Measurements from ENCODE around the gene RADIL. TPM values are rescaled to one million over a fixed set of nuclear protein-coding genes. Genes with fewer than 3 reads are reported as not detected.

The RADIL gene
- total RNA-seq, 3 donors from 2014 or later (not counting 1 experiment from before 2014, with no cell fraction given) = not detected

- Mint-ChIP-seq H3K27me3 (ENCODE audit: low read depth in 2 of 2) (peaks cover 0 to 16% of the 10 kb centered on the region in 2 donors), H3K9me3 (no peaks in the 10 kb centered on the region), H3K36me3 (no peaks in the 10 kb centered on the region), H3K4me3 (no peak overlapping the region), H3K27ac (no peak overlapping the region), H3K4me1 (peaks cover 9 to 14% of the 10 kb centered on the region in 2 donors)
- no peaks in the 10 kb centered on the region for H3K9me3 ChIP-seq (ENCODE audit: control insufficient read depth, insufficient read depth, low read length)
- no peak for TF ChIP-seq CTCF (IDR thresholded peaks at IDR 0.05)
- peaks cover 16% of the 10 kb centered on the region for H3K27me3 ChIP-seq (ENCODE audit: control insufficient read depth, insufficient read depth, low read length)
- DNase-seq (no peak), ATAC-seq (no peak)
- peaks cover 13% of the 10 kb centered on the region for H3K4me1 ChIP-seq (ENCODE audit: control insufficient read depth, insufficient read depth, low read length)
- H3K4me3 ChIP-seq (ENCODE audit: low read length) = no peak overlapping the region
- WGBS (ENCODE audit: insufficient coverage) = 80% methylated on average over 10 of the region's 10 CpGs
- intact Hi-C loops (cut with micrococcal nuclease) = no loop called here
- no peaks in the 10 kb centered on the region for H3K36me3 ChIP-seq (ENCODE audit: control insufficient read depth, insufficient read depth, low read length)
- no peak overlapping the region for H3K27ac ChIP-seq (ENCODE audit: low read length)
Observed at GRCh38 chr7:4880218-4880617, 3.3 kb downstream of the RADIL start.

- WGBS (ENCODE audit: insufficient coverage) = 91% methylated on average over 27 of the region's 27 CpGs
- H3K4me3 Mint-ChIP-seq = no peak overlapping the region
- TF ChIP-seq CTCF (IDR thresholded peaks at IDR 0.05) = no peak
- H3K9me3 Mint-ChIP-seq = no peaks in the 10 kb centered on the region
- no peaks in the 10 kb centered on the region for H3K36me3 ChIP-seq (ENCODE audit: control insufficient read depth, insufficient read depth, low read length)
- ATAC-seq = no peak
- H3K27ac ChIP-seq (ENCODE audit: low read length) = no peak overlapping the region
- H3K4me3 ChIP-seq (ENCODE audit: low read length) = no peak overlapping the region
- DNase-seq = no peak
- no peaks in the 10 kb centered on the region for H3K36me3 Mint-ChIP-seq
- H3K27me3 ChIP-seq (ENCODE audit: control insufficient read depth, insufficient read depth, low read length) = peaks cover 16% of the 10 kb centered on the region
- no peak overlapping the region for H3K27ac Mint-ChIP-seq
- peaks cover 0 to 16% of the 10 kb centered on the region in 2 donors for H3K27me3 Mint-ChIP-seq (ENCODE audit: low read depth in 2 of 2)
- intact Hi-C loops (cut with micrococcal nuclease) = no loop called here
- peaks cover 9 to 14% of the 10 kb centered on the region in 2 donors for H3K4me1 Mint-ChIP-seq
- no peaks in the 10 kb centered on the region for H3K9me3 ChIP-seq (ENCODE audit: control insufficient read depth, insufficient read depth, low read length)
- H3K4me1 ChIP-seq (ENCODE audit: control insufficient read depth, insufficient read depth, low read length) = peaks cover 13% of the 10 kb centered on the region
Observed at GRCh38 chr7:4879396-4880081, 4.0 kb downstream of the RADIL start.

GRCh38 chr7:4878336-4879335 is 4.9 kb downstream of the RADIL start:
- H3K4me1 Mint-ChIP-seq = peaks cover 9 to 12% of the 10 kb centered on the region in 2 donors
- intact Hi-C loops (cut with micrococcal nuclease) = no loop called here
- Histone ChIP-seq H3K27ac (ENCODE audit: low read length) (no peak overlapping the region), H3K4me1 (ENCODE audit: control insufficient read depth, insufficient read depth, low read length) (peaks cover 8% of the 10 kb centered on the region), H3K27me3 (ENCODE audit: control insufficient read depth, insufficient read depth, low read length) (peaks cover 13% of the 10 kb centered on the region), H3K9me3 (ENCODE audit: control insufficient read depth, insufficient read depth, low read length) (no peaks in the 10 kb centered on the region), H3K4me3 (ENCODE audit: low read length) (no peak overlapping the region), H3K36me3 (ENCODE audit: control insufficient read depth, insufficient read depth, low read length) (no peaks in the 10 kb centered on the region)
- ATAC-seq = no peak
- no peaks in the 10 kb centered on the region for H3K36me3 Mint-ChIP-seq
- 92% methylated on average over 45 of the region's 45 CpGs for WGBS (ENCODE audit: insufficient coverage)
- peaks cover 0 to 16% of the 10 kb centered on the region in 2 donors for H3K27me3 Mint-ChIP-seq (ENCODE audit: low read depth in 2 of 2)
- no peaks in the 10 kb centered on the region for H3K9me3 Mint-ChIP-seq
- no peak for DNase-seq
- TF ChIP-seq CTCF (IDR thresholded peaks at IDR 0.05) = no peak
- no peak overlapping the region for H3K4me3 Mint-ChIP-seq
- H3K27ac Mint-ChIP-seq = no peak overlapping the region
